Nephron progenitor cell (in vitro differentiated cells): ENCODE measurements around the gene SS18L1.

Source experiments
- DNase-seq: peaks from one replicate; pipeline ENCODE4 v3.0.0; 2021
- H3K27ac Mint-ChIP-seq: 2 replicates; pipeline ENCODE4 v1.8.0; 2021; ENCODE audit warnings: mild to moderate bottlenecking, moderate library complexity, mixed read lengths
- H3K27me3 Mint-ChIP-seq: 2 replicates; pipeline ENCODE4 v1.8.0; 2021; ENCODE audit warnings: mild to moderate bottlenecking, low read depth, mixed read lengths; ENCODE audit not compliant: poor library complexity
- H3K36me3 Mint-ChIP-seq: 2 replicates; pipeline ENCODE4 v1.8.0; 2021; ENCODE audit warnings: low read depth, mixed read lengths
- H3K4me1 Mint-ChIP-seq: 2 replicates; pipeline ENCODE4 v1.8.0; 2021; ENCODE audit warnings: mixed read lengths
- H3K4me3 Mint-ChIP-seq: 2 replicates; pipeline ENCODE4 v1.8.0; 2021; ENCODE audit warnings: mild to moderate bottlenecking, moderate library complexity, mixed read lengths
- H3K9me3 Mint-ChIP-seq: 2 replicates; pipeline ENCODE4 v1.8.0; 2021; ENCODE audit warnings: mild to moderate bottlenecking, moderate library complexity, mixed read lengths
- TF ChIP-seq, protein P1 (sequence below): fragments of 200-600 bp; sonication (generic); IDR thresholded peaks from 2 replicates; pipeline ENCODE4 v1.5.0; 2021; ENCODE audit warnings: antibody characterized with exemption

SS18L1 gene

DNA sequence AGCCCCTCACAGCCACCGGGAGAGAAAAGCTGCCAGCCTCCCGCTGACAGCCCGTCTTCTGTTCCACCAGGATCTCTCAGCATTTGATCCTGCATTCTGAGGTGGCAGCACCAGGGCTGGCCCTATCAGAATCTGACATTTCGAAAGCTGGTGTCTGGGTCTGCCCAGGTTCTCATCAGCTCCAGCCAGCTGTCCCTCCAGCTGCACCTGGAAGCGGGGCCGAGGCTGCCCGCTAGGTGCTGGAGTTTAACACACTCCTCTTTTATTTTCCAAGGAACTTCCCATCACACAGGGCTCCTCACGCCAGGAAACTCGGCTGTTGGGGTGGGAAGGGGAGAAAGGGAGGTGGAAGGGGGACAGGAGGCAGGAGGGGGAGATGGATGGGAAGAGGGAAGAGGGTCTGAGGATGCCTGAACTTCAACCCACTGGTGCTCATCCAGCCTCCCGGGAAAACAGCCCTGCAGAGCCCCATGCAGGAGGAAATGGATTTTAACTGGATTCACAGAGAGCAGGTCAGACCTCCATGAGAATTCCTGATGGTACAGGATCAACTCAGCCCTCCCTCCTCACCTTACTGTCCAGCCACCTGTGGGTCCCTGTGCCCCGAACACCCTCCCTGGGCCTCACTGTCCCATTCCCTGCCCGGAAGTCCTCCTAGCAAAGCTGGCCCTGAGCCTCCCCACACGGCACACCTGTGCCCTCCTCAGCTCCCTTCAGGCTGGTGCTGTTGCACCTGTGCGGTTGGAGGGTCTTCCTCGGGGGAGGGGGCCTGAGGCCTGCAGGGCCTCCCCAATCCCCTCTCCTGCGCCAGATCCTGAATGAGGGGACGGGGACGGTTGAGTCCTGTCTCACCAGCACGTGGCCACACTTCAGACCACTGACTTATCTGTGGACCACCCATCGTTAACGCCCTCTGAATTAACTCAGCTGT, 25.2 kb upstream of the SS18L1 start:
- Mint-ChIP-seq H3K27me3 (peaks cover 76% of the 10 kb centered on the region), H3K9me3 (peaks cover 5% of the 10 kb centered on the region), H3K4me1 (peaks cover 23% of the 10 kb centered on the region), H3K36me3 (no peaks in the 10 kb centered on the region), H3K27ac (no peak overlapping the region), H3K4me3 (no peak overlapping the region)
- TF ChIP-seq, protein P1, sequence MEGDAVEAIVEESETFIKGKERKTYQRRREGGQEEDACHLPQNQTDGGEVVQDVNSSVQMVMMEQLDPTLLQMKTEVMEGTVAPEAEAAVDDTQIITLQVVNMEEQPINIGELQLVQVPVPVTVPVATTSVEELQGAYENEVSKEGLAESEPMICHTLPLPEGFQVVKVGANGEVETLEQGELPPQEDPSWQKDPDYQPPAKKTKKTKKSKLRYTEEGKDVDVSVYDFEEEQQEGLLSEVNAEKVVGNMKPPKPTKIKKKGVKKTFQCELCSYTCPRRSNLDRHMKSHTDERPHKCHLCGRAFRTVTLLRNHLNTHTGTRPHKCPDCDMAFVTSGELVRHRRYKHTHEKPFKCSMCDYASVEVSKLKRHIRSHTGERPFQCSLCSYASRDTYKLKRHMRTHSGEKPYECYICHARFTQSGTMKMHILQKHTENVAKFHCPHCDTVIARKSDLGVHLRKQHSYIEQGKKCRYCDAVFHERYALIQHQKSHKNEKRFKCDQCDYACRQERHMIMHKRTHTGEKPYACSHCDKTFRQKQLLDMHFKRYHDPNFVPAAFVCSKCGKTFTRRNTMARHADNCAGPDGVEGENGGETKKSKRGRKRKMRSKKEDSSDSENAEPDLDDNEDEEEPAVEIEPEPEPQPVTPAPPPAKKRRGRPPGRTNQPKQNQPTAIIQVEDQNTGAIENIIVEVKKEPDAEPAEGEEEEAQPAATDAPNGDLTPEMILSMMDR: no peak
- no peak for DNase-seq

GRCh38 chr20:62119115-62119514, 24.5 kb upstream of the SS18L1 start:
- Mint-ChIP-seq H3K9me3 (peaks cover 3% of the 10 kb centered on the region), H3K27ac (no peak overlapping the region), H3K27me3 (peaks cover 72% of the 10 kb centered on the region)

DNA sequence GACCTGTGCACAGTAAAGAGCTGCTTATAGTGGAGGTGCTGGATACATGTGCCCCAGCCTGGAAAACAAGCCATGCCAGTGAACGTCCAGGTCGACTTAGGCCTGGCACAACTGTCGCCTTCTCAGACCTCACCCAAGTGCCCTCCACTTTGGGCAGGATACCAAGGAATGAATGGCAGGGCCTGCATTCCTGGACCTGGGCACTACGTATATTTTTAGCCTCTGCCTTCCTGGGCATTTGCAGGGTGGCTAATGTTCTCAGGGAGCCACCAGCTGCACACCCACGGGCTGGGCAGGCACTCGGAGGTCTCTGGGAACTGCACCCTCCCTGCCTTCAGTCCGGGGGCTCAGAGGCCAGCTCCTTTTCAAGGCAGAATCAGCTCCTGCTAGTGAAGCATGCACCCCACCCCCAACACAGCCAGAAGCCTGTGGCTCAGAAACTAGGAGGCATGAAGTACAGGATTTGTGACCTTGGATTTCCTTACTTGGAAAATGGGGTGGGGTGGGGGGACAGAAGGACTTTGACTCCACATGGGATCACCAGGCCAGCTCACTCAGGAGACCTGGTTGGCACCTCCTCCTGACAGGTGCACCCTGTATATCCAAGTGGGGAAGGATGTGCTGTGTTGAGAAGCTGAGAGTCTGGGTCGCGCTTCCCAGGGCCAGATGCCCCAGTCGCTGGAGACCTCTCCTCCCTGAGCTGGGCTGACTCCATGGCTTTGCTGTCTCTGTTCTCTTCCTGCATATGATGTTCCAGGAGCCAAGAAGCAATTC, 23.8 kb upstream of the SS18L1 start:
- Mint-ChIP-seq H3K4me3 (peak overlapping the region; percentile 58), H3K27ac (no peak overlapping the region), H3K27me3 (peaks cover 65% of the 10 kb centered on the region), H3K36me3 (peaks cover 8% of the 10 kb centered on the region), H3K4me1 (peaks cover 37% of the 10 kb centered on the region), H3K9me3 (peaks cover 3% of the 10 kb centered on the region)
- DNase-seq: no peak
- TF ChIP-seq, protein P1: no peak

More at GRCh38 chr20:62119115-62119514, 24.5 kb upstream of the SS18L1 start:
- TF ChIP-seq, protein P1: no peak
- Mint-ChIP-seq H3K36me3 (peaks cover 1% of the 10 kb centered on the region), H3K4me3 (no peak overlapping the region), H3K4me1 (peaks cover 30% of the 10 kb centered on the region)
- no peak for DNase-seq

DNA sequence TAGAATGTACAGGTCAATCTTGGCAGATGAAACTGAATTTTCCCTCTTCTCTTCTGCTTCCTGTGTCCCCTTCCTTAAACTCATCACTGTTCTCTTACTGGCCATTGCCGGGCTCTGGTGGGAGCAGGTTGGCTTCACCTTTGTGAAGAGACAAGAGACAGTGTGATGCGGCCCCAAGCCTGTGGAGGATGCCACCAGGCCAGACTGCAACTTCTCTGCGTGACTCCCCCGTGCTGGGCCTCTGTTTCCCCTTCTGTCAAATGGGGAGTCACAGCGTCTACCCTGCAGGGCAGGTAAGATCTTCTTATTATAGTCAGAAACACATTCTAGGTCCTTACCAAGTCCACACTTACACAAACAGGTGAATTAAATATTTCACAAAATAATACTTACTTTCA, 23.2 kb upstream of the SS18L1 start:
- H3K9me3 Mint-ChIP-seq: no peaks in the 10 kb centered on the region
- TF ChIP-seq, protein P1: no peak
- no peak for DNase-seq
- H3K4me3 Mint-ChIP-seq: peak overlapping the region; percentile 58
- H3K27ac Mint-ChIP-seq: no peak overlapping the region
- peaks cover 60% of the 10 kb centered on the region for H3K27me3 Mint-ChIP-seq
- peaks cover 14% of the 10 kb centered on the region for H3K36me3 Mint-ChIP-seq
- peaks cover 36% of the 10 kb centered on the region for H3K4me1 Mint-ChIP-seq

DNA sequence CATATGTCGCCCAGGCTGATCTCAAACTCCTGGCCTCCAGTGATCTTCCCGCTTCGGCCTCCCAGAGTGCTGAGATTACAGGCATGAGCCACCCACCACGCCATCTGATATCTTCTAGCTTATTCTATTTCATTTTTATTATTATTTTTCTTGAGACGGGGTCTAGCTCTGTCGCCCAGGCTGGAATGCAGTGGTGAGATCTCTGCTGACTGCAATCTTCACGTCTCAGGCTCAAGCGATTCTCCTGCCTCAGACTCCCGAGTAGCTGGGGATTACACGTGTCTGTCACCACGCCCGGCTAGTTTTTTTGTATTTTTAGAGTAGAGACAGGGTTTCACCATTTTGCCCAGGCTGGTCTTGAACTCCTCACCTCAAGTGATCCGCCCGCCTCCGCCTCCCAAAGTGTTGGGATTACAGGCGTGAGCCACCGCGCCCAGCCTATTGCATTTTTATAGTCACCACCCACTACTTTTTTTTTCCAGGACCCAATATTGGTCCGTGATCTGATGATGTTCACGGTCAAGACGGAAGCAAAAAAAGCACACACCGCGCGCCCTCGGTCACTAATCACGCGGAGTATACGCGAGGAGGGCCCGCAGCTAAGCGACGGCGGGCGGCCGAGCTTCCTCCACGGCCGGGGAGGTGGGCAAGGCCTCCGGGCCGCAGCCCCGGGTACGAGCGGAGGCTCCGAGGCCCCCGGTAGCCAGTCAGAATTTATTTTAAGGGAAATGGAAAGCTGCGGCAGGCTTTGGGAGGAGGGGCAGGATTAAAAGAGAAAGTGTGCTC, 22.4 kb upstream of the SS18L1 start:
- Mint-ChIP-seq H3K27ac (peak overlapping the region; percentile 42), H3K4me1 (peaks cover 36% of the 10 kb centered on the region), H3K9me3 (no peaks in the 10 kb centered on the region), H3K27me3 (peaks cover 51% of the 10 kb centered on the region), H3K4me3 (peak overlapping the region; percentile 83), H3K36me3 (peaks cover 19% of the 10 kb centered on the region)
- DNase-seq: no peak
- TF ChIP-seq, protein P1: no peak
